PC-3 (cell line): Measurements from ENCODE around the gene SLC25A39.

ENCODE experiments used
- CTCF ChIP-seq: fragments of 300-600 bp; sonication (generic); conservative IDR thresholded peaks from 2 replicates; pipeline ENCODE4 v1.5.1; 2017; ENCODE audit warnings: antibody characterized with exemption, low read depth, mild to moderate bottlenecking, low read length
- EZH2 ChIP-seq: fragments of 300-600 bp; sonication (generic); IDR thresholded peaks from one replicate; pipeline ENCODE4 v1.6.1; 2017; ENCODE audit warnings: antibody characterized with exemption, mild to moderate bottlenecking, low read length; ENCODE audit not compliant: unreplicated experiment
- EZH2phosphoT487 ChIP-seq: fragments of 300-600 bp; sonication (generic); IDR thresholded peaks from 2 replicates; pipeline ENCODE4 v1.6.1; 2018; ENCODE audit warnings: mild to moderate bottlenecking, antibody characterized with exemption, low read length, borderline replicate concordance

GRCh38 chr17:44356241-44356640, 31.6 kb upstream of the SLC25A39 start:
- TF ChIP-seq CTCF, result no peak
- TF ChIP-seq EZH2phosphoT487, result no peak
- no peak for TF ChIP-seq EZH2
